B cell (primary cell): Measurements from ENCODE around the gene BCAN. TPM values are rescaled to one million over a fixed set of nuclear protein-coding genes. Genes with fewer than 3 reads are reported as not detected.

Experiments
- ATAC-seq: fragments of 200-7000 bp; cut with Tn5 transposase; one replicate; pipeline ENCODE4 v1.10.0; 2021; ENCODE audit warnings: low read depth, mild to moderate bottlenecking, moderate number of reproducible peaks, moderate library complexity
- CTCF ChIA-PET: fragments of 350-600 bp; sonication (Branson Sonifier 250); formaldehyde crosslinking; loops from one replicate; lab custom pipeline; 2021; ENCODE audit warnings: antibody characterized with exemption, inconsistent platforms; lab: Charles Lee
- POLR2A ChIA-PET: fragments of 350-600 bp; sonication (Branson Sonifier 250); formaldehyde crosslinking; loops from one replicate; lab custom pipeline; 2021; ENCODE audit warnings: antibody characterized with exemption; lab: Charles Lee
- DNase-seq: peaks from one replicate; pipeline ENCODE4 v3.0.0; 2013
- H2AFZ ChIP-seq: 2 replicates; pipeline ENCODE4 v1.6.1; 2012; ENCODE audit warnings: mild to moderate bottlenecking, low read depth, low read length; ENCODE audit not compliant: insufficient read depth, poor library complexity, severe bottlenecking
- H3K27ac ChIP-seq, 2 donors: 1 replicate in 1 of 2; 2 replicates in 1 of 2; pipeline ENCODE4 v1.5.1; 2012 to 2013; ENCODE audit warnings: low read length in 2 of 2, mild to moderate bottlenecking in 2 of 2, moderate library complexity in 1 of 2
- H3K27me3 ChIP-seq, 4 experiments: fragments of 200-600 bp in 1 of 4; sonication (generic) in 1 of 4; replicated peaks in 1 of 4; 1 replicate in 2 of 4; 2 replicates in 2 of 4; pipeline versions ENCODE4 v1.6.1 to v1.7.0; 2013 to 2016; ENCODE audit warnings: low read length in 3 of 4, mild to moderate bottlenecking in 2 of 4, mixed read lengths in 1 of 4, moderate library complexity in 1 of 4; ENCODE audit not compliant: insufficient read depth in 4 of 4, control insufficient read depth in 3 of 4; ENCODE audit errors: control extremely low read depth in 1 of 4
- H3K36me3 ChIP-seq, 2 experiments: replicated peaks in 1 of 2; 1 replicate in 1 of 2; 2 replicates in 1 of 2; pipeline versions ENCODE4 v1.6.1 to v1.7.1; 2013; ENCODE audit warnings: low read length in 1 of 2; ENCODE audit not compliant: insufficient read depth in 2 of 2, control insufficient read depth in 1 of 2; ENCODE audit errors: control extremely low read depth in 1 of 2, extremely low read depth in 1 of 2
- H3K4me1 ChIP-seq, 2 donors: fragments of 200-600 bp in 1 of 2; sonication (generic) in 1 of 2; 1 replicate in 1 of 2; 2 replicates in 1 of 2; pipeline versions ENCODE4 v1.5.1 to v1.6.1; 2013 to 2017; ENCODE audit warnings: low read length in 2 of 2; ENCODE audit not compliant: control insufficient read depth in 2 of 2, insufficient read depth in 2 of 2
- H3K4me2 ChIP-seq: replicated peaks from 2 replicates; pipeline ENCODE3; 2012; ENCODE audit warnings: mild to moderate bottlenecking, low read depth, low read length; ENCODE audit not compliant: poor library complexity, severe bottlenecking
- H3K4me3 ChIP-seq, 5 experiments: fragments of 200-600 bp in 1 of 5; sonication (generic) in 1 of 5; 1 replicate in 3 of 5; 2 replicates in 2 of 5; pipeline versions ENCODE4 v1.5.1 to v1.7.0; 2011 to 2016; ENCODE audit warnings: low read length in 4 of 5, mild to moderate bottlenecking in 4 of 5, low read depth in 2 of 5, control low read depth in 1 of 5, moderate library complexity in 1 of 5; ENCODE audit not compliant: insufficient read depth in 1 of 5; ENCODE audit errors: control extremely low read depth in 1 of 5, extremely low read depth in 1 of 5
- H3K79me2 ChIP-seq: fragments of 200-600 bp; sonication (generic); one replicate; pipeline ENCODE4 v1.6.0; 2016; ENCODE audit warnings: low read length; ENCODE audit not compliant: control insufficient read depth, insufficient read depth
- H3K9ac ChIP-seq: fragments of 200-600 bp; sonication (generic); 2 replicates; pipeline ENCODE4 v1.6.1; 2017; ENCODE audit warnings: mild to moderate bottlenecking, low read length, moderate library complexity
- H3K9me3 ChIP-seq, 3 donors: one replicate each; pipeline versions ENCODE4 v1.6.1 to v1.7.1; 2013; ENCODE audit warnings: low read length in 2 of 3; ENCODE audit not compliant: control insufficient read depth in 2 of 3, insufficient read depth in 1 of 3; ENCODE audit errors: control extremely low read depth in 1 of 3
- H4K20me1 ChIP-seq: 2 replicates; pipeline ENCODE4 v1.6.0; 2012; ENCODE audit warnings: mild to moderate bottlenecking, low read length; ENCODE audit not compliant: insufficient read depth, control insufficient read depth, poor library complexity, severe bottlenecking
- H3K27ac Mint-ChIP-seq: one replicate; pipeline ENCODE4 v1.8.0; 2021; ENCODE audit warnings: mixed read lengths
- H3K27me3 Mint-ChIP-seq: one replicate; pipeline ENCODE4 v1.8.0; 2021; ENCODE audit warnings: mixed read lengths
- H3K4me1 Mint-ChIP-seq: one replicate; pipeline ENCODE4 v1.8.0; 2021; ENCODE audit warnings: mixed read lengths
- H3K4me3 Mint-ChIP-seq: one replicate; pipeline ENCODE4 v1.8.0; 2021; ENCODE audit warnings: mixed read lengths
- H3K9me3 Mint-ChIP-seq: one replicate; pipeline ENCODE4 v1.8.0; 2022; ENCODE audit warnings: mixed read lengths; ENCODE audit not compliant: insufficient read depth
- EZH2 ChIP-seq: IDR thresholded peaks from 2 replicates; pipeline ENCODE4 v1.6.1; 2012; ENCODE audit warnings: borderline replicate concordance, low read depth, mild to moderate bottlenecking, moderate library complexity, low read length; ENCODE audit not compliant: insufficient read depth, poor library complexity, severe bottlenecking
- WGBS: methylation state at CpG from one replicate; pipeline ENCODE4 v1.1.5; 2013; ENCODE audit warnings: missing lambda C conversion rate; ENCODE audit not compliant: insufficient coverage; 5-methylcytosine and 5-hydroxymethylcytosine counted together
- intact Hi-C: fragments of 100-400 bp; cut with micrococcal nuclease; formaldehyde crosslinking; loops from one replicate; pipeline ENCODE4 v1.10.0; 2022
- polyA plus RNA-seq: library from polyadenylated mRNA; depleted of rRNA; stranded (reverse); fragments of >200 nt; gene quantifications from 2 replicates; pipeline ENCODE4 v1.2.3, GENCODE V29; 2012
- total RNA-seq, 2 donors: library from RNA; stranded (reverse); fragments of 120-200 nt in 1 of 2; gene quantifications; 1 replicate in 1 of 2; 2 replicates in 1 of 2; pipeline versions ENCODE4 v1.2.3 to v1.2.4, GENCODE V29; 2013 to 2022
- TF ChIP-seq, protein P1 (sequence below): fragments of 200-600 bp; IDR thresholded peaks from one replicate; pipeline ENCODE4 v1.8.0; 2022; ENCODE audit warnings: antibody characterized with exemption, mild to moderate bottlenecking

Gene BCAN
- total and polyA plus RNA-seq, 2 donors (not counting 1 experiment from before 2014, with no cell fraction given) = not detected

GRCh38 chr1:156600733-156601121 is 41.2 kb upstream of the BCAN start:
- Histone ChIP-seq H3K4me2 (peak overlapping the region; percentile 95), H3K27ac (peak overlapping the region; percentile 72 to 83), H3K9me3 (no peaks in the 10 kb centered on the region), H2AFZ (peak overlapping the region; percentile 99), H3K79me2 (peaks cover 37% of the 10 kb centered on the region), H3K27me3 (no peaks in the 10 kb centered on the region), H3K4me1 (peaks cover 22 to 30% of the 10 kb centered on the region in 2 donors), H3K4me3 (peak overlapping the region; percentile 85 to 100 (median 99)), H3K9ac (peak overlapping the region; percentile 93), H4K20me1 (no peaks in the 10 kb centered on the region), H3K36me3 (peaks cover 0 to 33% of the 10 kb centered on the region in 2 experiments)
- intact Hi-C loops = loop anchor here (1.0 to 2.0 kb wide), 5 partner anchors 9 to 167 kb away; partner anchors contain the start of genes MEF2D, NAXE and PRCC
- DNase-seq (no peak), ATAC-seq (no peak)
- H3K27me3 Mint-ChIP-seq = no peaks in the 10 kb centered on the region
- H3K27ac Mint-ChIP-seq = peak overlapping the region; percentile 96
- no peaks in the 10 kb centered on the region for H3K9me3 Mint-ChIP-seq
- H3K4me3 Mint-ChIP-seq = peak overlapping the region; percentile 97
- H3K4me1 Mint-ChIP-seq = peaks cover 38% of the 10 kb centered on the region
- ChIA-PET POLR2A (interaction anchor here (1.2 to 2.2 kb wide), 2 partner anchors 9 to 143 kb away, joined by 4 to 8 read pairs; partner anchors contain the start of gene NAXE), CTCF (interaction anchor here (0.8 to 10.9 kb wide), 10 partner anchors 8 to 155 kb away, joined by 3 to 80 read pairs (median 5); partner anchors contain the start of genes MEF2D and NAXE)
- TF ChIP-seq, protein P1, sequence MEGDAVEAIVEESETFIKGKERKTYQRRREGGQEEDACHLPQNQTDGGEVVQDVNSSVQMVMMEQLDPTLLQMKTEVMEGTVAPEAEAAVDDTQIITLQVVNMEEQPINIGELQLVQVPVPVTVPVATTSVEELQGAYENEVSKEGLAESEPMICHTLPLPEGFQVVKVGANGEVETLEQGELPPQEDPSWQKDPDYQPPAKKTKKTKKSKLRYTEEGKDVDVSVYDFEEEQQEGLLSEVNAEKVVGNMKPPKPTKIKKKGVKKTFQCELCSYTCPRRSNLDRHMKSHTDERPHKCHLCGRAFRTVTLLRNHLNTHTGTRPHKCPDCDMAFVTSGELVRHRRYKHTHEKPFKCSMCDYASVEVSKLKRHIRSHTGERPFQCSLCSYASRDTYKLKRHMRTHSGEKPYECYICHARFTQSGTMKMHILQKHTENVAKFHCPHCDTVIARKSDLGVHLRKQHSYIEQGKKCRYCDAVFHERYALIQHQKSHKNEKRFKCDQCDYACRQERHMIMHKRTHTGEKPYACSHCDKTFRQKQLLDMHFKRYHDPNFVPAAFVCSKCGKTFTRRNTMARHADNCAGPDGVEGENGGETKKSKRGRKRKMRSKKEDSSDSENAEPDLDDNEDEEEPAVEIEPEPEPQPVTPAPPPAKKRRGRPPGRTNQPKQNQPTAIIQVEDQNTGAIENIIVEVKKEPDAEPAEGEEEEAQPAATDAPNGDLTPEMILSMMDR = no peak
- no peak for TF ChIP-seq EZH2
- WGBS = 3% methylated on average over 12 of the region's 13 CpGs
